22Rv1 (cell line): ENCODE results near the gene ENO1.
A peak's percentile ranks its signal among the peaks of the same experiment; 100 is the strongest.

Experiments used
- H3K27ac ChIP-seq: fragments of 450-650 bp; 2 replicates; pipeline ENCODE4 v1.5.1; 2017
- CTCF ChIP-seq: fragments of 450-650 bp; IDR thresholded peaks from 2 replicates; pipeline ENCODE4 v1.5.1; 2017; ENCODE audit warnings: mild to moderate bottlenecking
- ZFX ChIP-seq: fragments of 450-650 bp; IDR thresholded peaks from 2 replicates; pipeline ENCODE4 v1.6.1; 2017; ENCODE audit warnings: antibody characterized with exemption, borderline replicate concordance

The ENO1 gene

GRCh38 chr1:8848663-8849386 lies 29.7 kb downstream of the ENO1 start:
- TF ChIP-seq CTCF = peak; percentile 91
- no peak for TF ChIP-seq ZFX

GRCh38 chr1:8847990-8848389 lies 30.5 kb downstream of the ENO1 start:
- TF ChIP-seq ZFX (no peak), CTCF (no peak)
- H3K27ac ChIP-seq = no peak overlapping the region

More at GRCh38 chr1:8848663-8849386, 29.7 kb downstream of the ENO1 start:
- H3K27ac ChIP-seq = no peak overlapping the region

- no peak for TF ChIP-seq ZFX
- no peak for TF ChIP-seq CTCF
- H3K27ac ChIP-seq = no peak overlapping the region
These were observed 32.2 kb downstream of the ENO1 start for GRCh38 chr1:8846263-8846662.

DNA sequence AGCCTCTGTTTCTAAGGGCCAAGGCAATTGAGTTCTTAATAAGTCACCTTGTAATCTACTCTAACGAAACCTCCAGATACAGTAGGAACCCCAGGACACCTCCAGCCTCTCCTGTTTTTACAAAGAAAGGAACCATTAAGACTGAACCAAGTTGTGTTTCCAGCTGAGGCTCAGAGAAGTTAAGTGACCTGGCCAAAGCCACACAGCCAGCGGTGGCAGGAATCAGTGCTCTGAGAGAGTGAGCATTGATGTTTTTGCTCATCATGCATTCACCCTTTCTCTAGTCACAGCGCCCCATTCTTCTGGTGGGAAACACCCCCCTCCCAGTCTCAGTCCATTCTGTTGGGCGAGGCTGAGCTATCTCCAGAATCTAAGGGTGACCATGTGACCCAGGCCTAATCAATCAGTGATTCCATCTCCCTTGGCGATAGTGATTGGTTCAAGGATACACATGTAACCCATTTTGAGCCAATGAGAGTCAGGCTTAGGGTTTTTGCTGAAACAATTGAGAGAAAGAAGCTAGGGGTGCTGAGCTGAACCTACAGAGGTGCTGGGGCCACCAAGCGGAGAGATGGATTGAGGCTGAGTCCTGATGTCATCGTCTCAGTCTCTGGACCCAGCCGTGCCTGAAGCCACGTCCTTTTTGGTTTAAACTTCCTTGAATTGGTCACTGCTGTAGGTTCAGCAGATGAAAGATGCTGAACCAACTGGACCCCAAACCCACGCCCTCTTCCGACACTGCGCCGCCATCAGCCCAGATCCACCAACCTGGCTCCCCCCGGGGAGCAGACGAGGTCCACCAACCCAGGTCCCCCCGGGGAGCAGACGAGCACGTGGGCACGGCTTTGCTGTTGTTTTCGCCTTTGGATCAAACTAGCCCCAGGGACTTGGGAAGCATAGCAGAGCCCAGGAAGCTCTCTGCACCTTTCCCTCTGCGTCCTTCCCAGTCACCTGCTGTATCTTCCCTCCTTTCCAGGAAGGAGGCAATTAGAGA lies 33.1 kb downstream of the ENO1 start:
- TF ChIP-seq CTCF = no peak
- no peak for TF ChIP-seq ZFX

GRCh38 chr1:8844501-8845006 lies 33.9 kb downstream of the ENO1 start:
- TF ChIP-seq CTCF = no peak
- TF ChIP-seq ZFX = no peak
- H3K27ac ChIP-seq = no peak overlapping the region

More for the DNA sequence above, 33.1 kb downstream of the ENO1 start:
- H3K27ac ChIP-seq = no peak overlapping the region

DNA sequence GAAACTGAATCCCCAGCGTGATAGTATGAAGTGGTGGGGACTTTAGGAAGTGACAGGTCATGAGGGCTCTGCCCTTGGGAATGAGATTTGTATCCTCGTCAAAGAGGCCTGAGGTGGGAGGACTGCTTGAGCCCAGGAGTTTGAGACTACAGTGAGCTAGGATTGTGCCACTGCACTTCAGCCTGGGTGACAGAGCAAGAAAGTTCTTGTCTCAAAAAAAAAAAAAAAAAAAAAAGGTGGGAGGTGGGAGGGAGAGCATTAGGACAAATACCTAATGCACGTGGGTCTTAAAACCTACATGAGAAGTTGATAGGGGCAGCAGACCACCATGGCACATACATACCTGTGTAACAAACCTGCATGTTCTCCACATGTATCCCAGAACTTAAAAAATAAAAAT lies 37.1 kb downstream of the ENO1 start:
- TF ChIP-seq ZFX = no peak
- TF ChIP-seq CTCF = no peak
- H3K27ac ChIP-seq = no peak overlapping the region

- TF ChIP-seq CTCF (no peak), ZFX (no peak)
- H3K27ac ChIP-seq = no peak overlapping the region
These were observed 38.5 kb downstream of the ENO1 start for GRCh38 chr1:8839990-8840389.
